H1 (cell line): Measurements from ENCODE around the gene MAP6. TPM values are rescaled to one million over a fixed set of nuclear protein-coding genes. Genes with fewer than 3 reads are reported as not detected.

Experiments used
- CTCF ChIA-PET: fragments of 300-600 bp; sonication (Branson Sonifier 250); formaldehyde crosslinking; loops from one replicate; lab custom pipeline; 2021; ENCODE audit not compliant: partially characterized antibody; lab: Charles Lee
- POLR2A ChIA-PET: fragments of 300-600 bp; sonication (Branson Sonifier 250); formaldehyde crosslinking; loops from one replicate; lab custom pipeline; 2021; ENCODE audit warnings: inconsistent platforms; ENCODE audit not compliant: partially characterized antibody; lab: Charles Lee
- DNase-seq, 2 experiments: peaks; one replicate each; pipeline versions ENCODE4 v3.0.0 to v3.0.0-alpha.2; 2010 to 2022; ENCODE audit warnings: low spot score in 2 of 2, low read depth in 1 of 2, mixed read lengths in 1 of 2
- FAIRE-seq: peaks from 2 replicates; lab custom pipeline; 2011; peaks lifted over from hg19 to GRCh38; lab: Jason Lieb, UNC
- H2AFZ ChIP-seq: 2 replicates; pipeline ENCODE4 v1.8.1; 2012; ENCODE audit warnings: low read length, inconsistent platforms
- H2AK5ac ChIP-seq: 2 replicates; pipeline ENCODE4 v1.6.1; 2013; ENCODE audit warnings: low read depth, low read length
- H2BK120ac ChIP-seq: replicated peaks from 2 replicates; pipeline ENCODE3; 2013; ENCODE audit warnings: low read depth, low read length, inconsistent platforms
- H2BK12ac ChIP-seq: 2 replicates; pipeline ENCODE4 v1.6.1; 2013; ENCODE audit warnings: low read depth, low read length
- H2BK15ac ChIP-seq: 2 replicates; pipeline ENCODE4 v1.6.1; 2013; ENCODE audit warnings: low read length
- H2BK20ac ChIP-seq: 2 replicates; pipeline ENCODE4 v1.6.1; 2013; ENCODE audit warnings: low read length
- H2BK5ac ChIP-seq: 2 replicates; pipeline ENCODE4 v1.6.1; 2013; ENCODE audit warnings: low read depth, low read length
- H3K14ac ChIP-seq: 2 replicates; pipeline ENCODE4 v1.6.1; 2013; ENCODE audit warnings: inconsistent platforms; ENCODE audit not compliant: insufficient read length
- H3K18ac ChIP-seq: 2 replicates; pipeline ENCODE4 v1.6.1; 2013; ENCODE audit warnings: low read length; ENCODE audit errors: extremely low read depth
- H3K23ac ChIP-seq: 2 replicates; pipeline ENCODE4 v1.6.1; 2013; ENCODE audit warnings: inconsistent platforms; ENCODE audit not compliant: insufficient read length
- H3K23me2 ChIP-seq: 2 replicates; pipeline ENCODE4 v1.6.1; 2013; ENCODE audit warnings: low read depth, low read length
- H3K27ac ChIP-seq: 2 replicates; pipeline ENCODE4 v1.6.1; 2011; ENCODE audit warnings: low read depth, low read length, inconsistent platforms
- H3K27me3 ChIP-seq, 4 experiments: replicated peaks in 1 of 4; 1 replicate in 1 of 4; 2 replicates in 3 of 4; pipeline versions ENCODE4 v1.6.1 to v1.8.1; 2011 to 2013; ENCODE audit warnings: low read length in 3 of 4, mild to moderate bottlenecking in 3 of 4, inconsistent platforms in 2 of 4, mixed read lengths in 2 of 4, moderate library complexity in 1 of 4; ENCODE audit not compliant: control insufficient read depth in 3 of 4, insufficient read depth in 3 of 4; ENCODE audit errors: extremely low read depth in 1 of 4
- H3K36me3 ChIP-seq, 4 experiments: 2 replicates each; pipeline versions ENCODE4 v1.6.1 to v1.8.1; 2011 to 2013; ENCODE audit warnings: mild to moderate bottlenecking in 4 of 4, low read length in 3 of 4, moderate library complexity in 2 of 4, control low read depth in 1 of 4, inconsistent platforms in 1 of 4; ENCODE audit not compliant: insufficient read depth in 4 of 4, control insufficient read depth in 2 of 4
- H3K4ac ChIP-seq: replicated peaks from 2 replicates; pipeline ENCODE3; 2013; ENCODE audit warnings: low read length, low read depth, mixed read lengths, inconsistent platforms; ENCODE audit not compliant: insufficient read length
- H3K4me1 ChIP-seq, 4 experiments: replicated peaks in 1 of 4; 1 replicate in 1 of 4; 2 replicates in 3 of 4; pipeline versions ENCODE4 v1.6.1 to v1.8.1; 2011 to 2013; ENCODE audit warnings: low read length in 3 of 4, inconsistent platforms in 2 of 4, mixed read lengths in 1 of 4; ENCODE audit not compliant: insufficient read depth in 4 of 4, control insufficient read depth in 3 of 4
- H3K4me2 ChIP-seq, 2 experiments: 2 replicates each; pipeline versions ENCODE4 v1.6.1 to v1.8.1; 2011 to 2013; ENCODE audit warnings: low read depth in 2 of 2, low read length in 2 of 2, control low read depth in 1 of 2, inconsistent platforms in 1 of 2, mild to moderate bottlenecking in 1 of 2; ENCODE audit not compliant: insufficient read depth in 1 of 2
- H3K4me3 ChIP-seq, 4 experiments: fragments of 200-600, 300-600 bp in 1 of 4; sonication (generic), shearing (Covaris generic), sonication (Bioruptor Twin) in 1 of 4; 2 replicates each; pipeline versions ENCODE4 v1.5.1 to v1.8.1; 2011 to 2016; ENCODE audit warnings: low read length in 4 of 4, low read depth in 3 of 4, control low read depth in 2 of 4, inconsistent platforms in 2 of 4, mild to moderate bottlenecking in 2 of 4, mixed read lengths in 1 of 4, moderate library complexity in 1 of 4; ENCODE audit not compliant: insufficient read depth in 2 of 4; ENCODE audit errors: extremely low read depth in 1 of 4
- H3K56ac ChIP-seq: replicated peaks from 2 replicates; pipeline ENCODE3; 2013; ENCODE audit warnings: low read depth, mild to moderate bottlenecking, mixed read lengths, low read length, inconsistent platforms; ENCODE audit not compliant: insufficient read length
- H3K79me1 ChIP-seq: 2 replicates; pipeline ENCODE4 v1.6.1; 2013; ENCODE audit warnings: low read depth, low read length, control low read depth
- H3K79me2 ChIP-seq, 2 experiments: 2 replicates each; pipeline versions ENCODE4 v1.6.1 to v1.8.1; 2012 to 2013; ENCODE audit warnings: low read length in 2 of 2, mild to moderate bottlenecking in 2 of 2, inconsistent platforms in 1 of 2; ENCODE audit not compliant: insufficient read depth in 2 of 2, control insufficient read depth in 1 of 2
- H3K9ac ChIP-seq, 4 experiments: replicated peaks in 1 of 4; 1 replicate in 1 of 4; 2 replicates in 3 of 4; pipeline versions ENCODE4 v1.6.1 to v1.8.1; 2011 to 2013; ENCODE audit warnings: low read depth in 3 of 4, low read length in 3 of 4, control low read depth in 2 of 4, mild to moderate bottlenecking in 2 of 4, moderate library complexity in 2 of 4, inconsistent platforms in 1 of 4; ENCODE audit errors: extremely low read depth in 1 of 4
- H3K9me3 ChIP-seq, 2 experiments: 2 replicates each; pipeline versions ENCODE4 v1.6.1 to v1.8.1; 2012 to 2013; ENCODE audit warnings: mild to moderate bottlenecking in 2 of 2, moderate library complexity in 2 of 2, control low read depth in 1 of 2, inconsistent platforms in 1 of 2, low read depth in 1 of 2, low read length in 1 of 2, mixed read lengths in 1 of 2; ENCODE audit not compliant: insufficient read depth in 2 of 2
- H4K20me1 ChIP-seq, 2 experiments: replicated peaks in 1 of 2; 2 replicates each; pipeline versions ENCODE3 to v1.8.1; 2011 to 2013; ENCODE audit warnings: inconsistent platforms in 2 of 2, low read length in 2 of 2, mild to moderate bottlenecking in 1 of 2; ENCODE audit not compliant: insufficient read depth in 2 of 2, control insufficient read depth in 1 of 2
- H4K5ac ChIP-seq: 2 replicates; pipeline ENCODE4 v1.6.1; 2013; ENCODE audit warnings: low read length, low read depth, mixed read lengths, inconsistent platforms; ENCODE audit not compliant: insufficient read length
- H4K8ac ChIP-seq: 2 replicates; pipeline ENCODE4 v1.8.0; 2013; ENCODE audit warnings: mild to moderate bottlenecking, moderate library complexity, low read length, inconsistent platforms; ENCODE audit not compliant: insufficient read depth; ENCODE audit errors: extremely low read depth
- H4K91ac ChIP-seq: replicated peaks from 2 replicates; pipeline ENCODE3; 2013; ENCODE audit warnings: low read length, mixed read lengths, inconsistent platforms; ENCODE audit not compliant: insufficient read length
- CHD1 ChIP-seq: IDR thresholded peaks from 2 replicates; pipeline ENCODE4 v1.6.1; 2012; ENCODE audit warnings: low read depth, low read length, improper control_type of control experiment
- CTBP2 ChIP-seq: IDR thresholded peaks from 2 replicates; pipeline ENCODE4 v1.7.0; 2011; ENCODE audit warnings: borderline replicate concordance, mild to moderate bottlenecking, moderate library complexity, mixed read lengths, low read length; ENCODE audit not compliant: insufficient read depth, insufficient read length
- HDAC2 ChIP-seq, 2 experiments: fragments of 300-600 bp in 1 of 2; sonication (generic) in 1 of 2; IDR thresholded peaks; 2 replicates each; pipeline ENCODE4 v1.6.1; 2011 to 2012; ENCODE audit warnings: low read depth in 2 of 2, low read length in 2 of 2, mild to moderate bottlenecking in 2 of 2, moderate library complexity in 2 of 2, borderline replicate concordance in 1 of 2, inconsistent platforms in 1 of 2
- RBBP5 ChIP-seq: IDR thresholded peaks from 2 replicates; pipeline ENCODE4 v1.7.1; 2012; ENCODE audit warnings: low read depth, mild to moderate bottlenecking, inconsistent platforms, low read length, moderate library complexity, borderline replicate concordance
- SUZ12 ChIP-seq: fragments of 200-600 bp; sonication (generic); IDR thresholded peaks from 2 replicates; pipeline ENCODE4 v1.6.1; 2012; ENCODE audit warnings: mild to moderate bottlenecking, inconsistent platforms, low read length, moderate library complexity, mixed read lengths
- TAF1 ChIP-seq: IDR thresholded peaks from 2 replicates; pipeline ENCODE4 v1.6.1; 2011; ENCODE audit warnings: mild to moderate bottlenecking, low read depth, low read length
- TBP ChIP-seq: IDR thresholded peaks from 2 replicates; pipeline ENCODE4 v1.6.1; 2011; ENCODE audit warnings: low read depth, low read length, improper control_type of control experiment
- WGBS, 2 experiments: shearing (Covaris generic) in 1 of 2; methylation state at CpG; one replicate each; pipeline versions ENCODE4 v1.1.6 to v1.1.7; 2013 to 2015; ENCODE audit warnings: low lambda C conversion rate in 2 of 2, mixed read lengths in 2 of 2, inconsistent platforms in 1 of 2, low coverage in 1 of 2, missing lambda C conversion rate in 1 of 2; ENCODE audit not compliant: insufficient replicate concordance in 2 of 2, insufficient coverage in 1 of 2, insufficient read length in 1 of 2; ENCODE audit errors: extremely low coverage in 1 of 2, missing lambda C conversion rate in 1 of 2; 5-methylcytosine and 5-hydroxymethylcytosine counted together
- polyA plus RNA-seq, 7 experiments: library from polyadenylated mRNA; depleted of rRNA in 3 of 7; stranded (reverse) in 5 of 7; unstranded in 2 of 7; fragments of >200 nt in 5 of 7; fragments of 200-250 nt in 2 of 7; gene quantifications; 1 replicate in 5 of 7; 2 replicates in 1 of 7; 4 replicates in 1 of 7; pipeline versions ENCODE4 v1.2.1 to v1.2.3, GENCODE V29; 2011 to 2013; ENCODE audit warnings: missing spikeins in 2 of 7, mixed read lengths in 2 of 7
- total RNA-seq: library from RNA; stranded (reverse); fragmentation: NEBNext Ultra II Directional; extraction: Animal tissue kit (Norgen Biotek cat#: 25700); gene quantifications from 2 replicates; pipeline ENCODE4 v1.2.1, GENCODE V29; 2021
- TF ChIP-seq, protein P1 (sequence below): IDR thresholded peaks from 2 replicates; pipeline ENCODE4 v1.6.1; 2011; ENCODE audit warnings: low read depth, mild to moderate bottlenecking, low read length; ENCODE audit not compliant: insufficient read depth

Gene MAP6
- total and polyA plus RNA-seq, 2 of the 8 experiments (the other 6 are each of a cell fraction or from before 2014, with no cell fraction given): 0.54 to 0.89 TPM

DNA sequence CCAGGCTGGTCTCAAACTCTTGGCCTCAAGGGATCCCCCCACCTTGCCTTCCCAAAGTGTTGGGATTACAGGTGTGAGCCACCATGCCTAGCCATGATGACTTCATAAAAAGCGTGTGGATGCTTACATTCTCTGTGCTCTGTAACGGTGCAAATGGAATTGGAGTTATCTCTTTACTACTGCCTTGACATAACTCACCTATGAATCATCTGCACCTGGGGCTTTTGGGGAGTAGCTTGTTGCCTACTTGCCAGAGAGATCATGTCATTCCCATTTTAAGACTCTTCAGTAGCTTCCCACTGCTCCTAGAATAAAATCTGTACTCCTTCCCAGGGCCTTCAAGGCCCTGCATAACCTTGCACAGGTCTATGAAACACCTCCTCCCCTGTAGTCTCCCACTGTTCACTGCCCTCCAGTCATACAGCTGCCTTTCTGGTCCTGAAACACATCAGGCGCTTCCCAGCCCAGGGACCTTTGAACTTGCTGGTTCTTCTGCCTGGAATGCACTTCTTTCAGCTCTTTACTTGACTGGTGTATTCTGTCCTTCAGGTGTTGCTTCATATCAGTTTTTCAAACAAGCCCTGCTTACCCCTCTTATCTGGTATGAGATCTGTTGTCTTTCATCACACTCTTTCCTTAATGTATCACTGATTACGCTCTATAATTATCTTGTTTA is 29.2 kb upstream of the MAP6 start:
- no peak for DNase-seq
- no peak overlapping the region for H3K56ac ChIP-seq
- no peak overlapping the region for H4K8ac ChIP-seq
- H4K20me1 ChIP-seq: no peaks in the 10 kb centered on the region
- H2BK20ac ChIP-seq: no peak overlapping the region
- no peak overlapping the region for H3K27ac ChIP-seq
- H3K9me3 ChIP-seq: no peaks in the 10 kb centered on the region
- H3K79me1 ChIP-seq: no peaks in the 10 kb centered on the region
- no peak overlapping the region for H2BK15ac ChIP-seq
- no peak overlapping the region for H2AK5ac ChIP-seq
- no peak overlapping the region for H3K4me2 ChIP-seq
- no peak overlapping the region for H2AFZ ChIP-seq
- no peak overlapping the region for H4K91ac ChIP-seq
- no peak overlapping the region for H3K14ac ChIP-seq
- H3K23me2 ChIP-seq: no peaks in the 10 kb centered on the region; the same call in 1 of the 2 replicates
- H3K36me3 ChIP-seq: no peaks in the 10 kb centered on the region
- no peak overlapping the region for H2BK120ac ChIP-seq
- no peak for FAIRE-seq
- no peak for TF ChIP-seq RBBP5
- TF ChIP-seq, protein P1, sequence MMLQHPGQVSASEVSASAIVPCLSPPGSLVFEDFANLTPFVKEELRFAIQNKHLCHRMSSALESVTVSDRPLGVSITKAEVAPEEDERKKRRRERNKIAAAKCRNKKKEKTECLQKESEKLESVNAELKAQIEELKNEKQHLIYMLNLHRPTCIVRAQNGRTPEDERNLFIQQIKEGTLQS: no peak
- TF ChIP-seq TBP: no peak
- no peak for TF ChIP-seq HDAC2 (IDR thresholded peaks at IDR 0.05; ENCODE audit: borderline replicate concordance in 1 of 2, low read depth in 2 of 2, low read length in 2 of 2)
- TF ChIP-seq TAF1: no peak
- TF ChIP-seq CTBP2: no peak
- TF ChIP-seq SUZ12: no peak
- TF ChIP-seq CHD1: no peak
- no peaks in the 10 kb centered on the region for H3K27me3 ChIP-seq
- ChIA-PET CTCF (interaction anchor here (1.1 to 1.7 kb wide), 3 partner anchors 8 to 98 kb away, joined by 3 to 7 read pairs (median 3); no protein-coding TSS in a partner anchor), POLR2A (interaction anchor here (0.9 kb wide), 1 partner anchor 126 kb away, joined by 3 read pairs; no protein-coding TSS in a partner anchor)
- H4K5ac ChIP-seq: no peak overlapping the region
- H3K4me3 ChIP-seq: no peak overlapping the region
- no peak overlapping the region for H3K23ac ChIP-seq
- H3K4me1 ChIP-seq: no peaks in the 10 kb centered on the region
- 93% methylated on average over 4 of the region's 4 CpGs; no CpG with 5 or more reads in 1 of the 2 experiments for WGBS, 2 experiments
- no peak overlapping the region for H2BK12ac ChIP-seq
- no peaks in the 10 kb centered on the region for H3K79me2 ChIP-seq
- no peak overlapping the region for H3K4ac ChIP-seq
- no peak overlapping the region for H3K9ac ChIP-seq
- H2BK5ac ChIP-seq: no peak overlapping the region
- H3K18ac ChIP-seq: no peak overlapping the region
